ENCODE measurements around the gene SH2B3. TPM values are rescaled to one million over a fixed set of nuclear protein-coding genes. Genes with fewer than 3 reads are reported as not detected.

Gene SH2B3
- total and polyA plus RNA-seq, 2 experiments from 2014 or later, result 8.1 to 59.3 TPM

GRCh38 chr12:111424793-111425251 is 19.1 kb downstream of the SH2B3 start (continued):
- TF ChIP-seq, protein P1, sequence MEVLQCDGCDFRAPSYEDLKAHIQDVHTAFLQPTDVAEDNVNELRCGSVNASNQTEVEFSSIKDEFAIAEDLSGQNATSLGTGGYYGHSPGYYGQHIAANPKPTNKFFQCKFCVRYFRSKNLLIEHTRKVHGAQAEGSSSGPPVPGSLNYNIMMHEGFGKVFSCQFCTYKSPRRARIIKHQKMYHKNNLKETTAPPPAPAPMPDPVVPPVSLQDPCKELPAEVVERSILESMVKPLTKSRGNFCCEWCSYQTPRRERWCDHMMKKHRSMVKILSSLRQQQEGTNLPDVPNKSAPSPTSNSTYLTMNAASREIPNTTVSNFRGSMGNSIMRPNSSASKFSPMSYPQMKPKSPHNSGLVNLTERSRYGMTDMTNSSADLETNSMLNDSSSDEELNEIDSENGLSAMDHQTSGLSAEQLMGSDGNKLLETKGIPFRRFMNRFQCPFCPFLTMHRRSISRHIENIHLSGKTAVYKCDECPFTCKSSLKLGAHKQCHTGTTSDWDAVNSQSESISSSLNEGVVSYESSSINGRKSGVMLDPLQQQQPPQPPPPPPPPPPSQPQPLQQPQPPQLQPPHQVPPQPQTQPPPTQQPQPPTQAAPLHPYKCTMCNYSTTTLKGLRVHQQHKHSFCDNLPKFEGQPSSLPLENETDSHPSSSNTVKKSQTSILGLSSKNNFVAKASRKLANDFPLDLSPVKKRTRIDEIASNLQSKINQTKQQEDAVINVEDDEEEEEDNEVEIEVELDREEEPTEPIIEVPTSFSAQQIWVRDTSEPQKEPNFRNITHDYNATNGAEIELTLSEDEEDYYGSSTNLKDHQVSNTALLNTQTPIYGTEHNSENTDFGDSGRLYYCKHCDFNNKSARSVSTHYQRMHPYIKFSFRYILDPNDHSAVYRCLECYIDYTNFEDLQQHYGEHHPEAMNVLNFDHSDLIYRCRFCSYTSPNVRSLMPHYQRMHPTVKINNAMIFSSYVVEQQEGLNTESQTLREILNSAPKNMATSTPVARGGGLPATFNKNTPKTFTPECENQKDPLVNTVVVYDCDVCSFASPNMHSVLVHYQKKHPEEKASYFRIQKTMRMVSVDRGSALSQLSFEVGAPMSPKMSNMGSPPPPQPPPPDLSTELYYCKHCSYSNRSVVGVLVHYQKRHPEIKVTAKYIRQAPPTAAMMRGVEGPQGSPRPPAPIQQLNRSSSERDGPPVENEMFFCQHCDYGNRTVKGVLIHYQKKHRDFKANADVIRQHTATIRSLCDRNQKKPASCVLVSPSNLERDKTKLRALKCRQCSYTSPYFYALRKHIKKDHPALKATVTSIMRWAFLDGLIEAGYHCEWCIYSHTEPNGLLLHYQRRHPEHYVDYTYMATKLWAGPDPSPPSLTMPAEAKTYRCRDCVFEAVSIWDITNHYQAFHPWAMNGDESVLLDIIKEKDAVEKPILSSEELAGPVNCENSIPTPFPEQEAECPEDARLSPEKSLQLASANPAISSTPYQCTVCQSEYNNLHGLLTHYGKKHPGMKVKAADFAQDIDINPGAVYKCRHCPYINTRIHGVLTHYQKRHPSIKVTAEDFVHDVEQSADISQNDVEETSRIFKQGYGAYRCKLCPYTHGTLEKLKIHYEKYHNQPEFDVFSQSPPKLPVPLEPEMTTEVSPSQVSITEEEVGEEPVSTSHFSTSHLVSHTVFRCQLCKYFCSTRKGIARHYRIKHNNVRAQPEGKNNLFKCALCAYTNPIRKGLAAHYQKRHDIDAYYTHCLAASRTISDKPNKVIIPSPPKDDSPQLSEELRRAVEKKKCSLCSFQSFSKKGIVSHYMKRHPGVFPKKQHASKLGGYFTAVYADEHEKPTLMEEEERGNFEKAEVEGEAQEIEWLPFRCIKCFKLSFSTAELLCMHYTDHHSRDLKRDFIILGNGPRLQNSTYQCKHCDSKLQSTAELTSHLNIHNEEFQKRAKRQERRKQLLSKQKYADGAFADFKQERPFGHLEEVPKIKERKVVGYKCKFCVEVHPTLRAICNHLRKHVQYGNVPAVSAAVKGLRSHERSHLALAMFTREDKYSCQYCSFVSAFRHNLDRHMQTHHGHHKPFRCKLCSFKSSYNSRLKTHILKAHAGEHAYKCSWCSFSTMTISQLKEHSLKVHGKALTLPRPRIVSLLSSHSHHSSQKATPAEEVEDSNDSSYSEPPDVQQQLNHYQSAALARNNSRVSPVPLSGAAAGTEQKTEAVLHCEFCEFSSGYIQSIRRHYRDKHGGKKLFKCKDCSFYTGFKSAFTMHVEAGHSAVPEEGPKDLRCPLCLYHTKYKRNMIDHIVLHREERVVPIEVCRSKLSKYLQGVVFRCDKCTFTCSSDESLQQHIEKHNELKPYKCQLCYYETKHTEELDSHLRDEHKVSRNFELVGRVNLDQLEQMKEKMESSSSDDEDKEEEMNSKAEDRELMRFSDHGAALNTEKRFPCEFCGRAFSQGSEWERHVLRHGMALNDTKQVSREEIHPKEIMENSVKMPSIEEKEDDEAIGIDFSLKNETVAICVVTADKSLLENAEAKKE (CRISPR knock-in tag; IDR thresholded peaks at IDR 0.05), result no peak
- TF ChIP-seq ZNF331 (CRISPR knock-in tag; IDR thresholded peaks at IDR 0.05; ENCODE audit: low read depth) (no peak), EZH2 (IDR thresholded peaks at IDR 0.05; ENCODE audit: low read depth, unreplicated experiment) (no peak)

- Mint-ChIP-seq H3K36me3 (ENCODE audit: low read depth) (peaks cover 31% of the 10 kb centered on the region), H3K9me3 (no peaks in the 10 kb centered on the region), H3K4me1 (peaks cover 47% of the 10 kb centered on the region), H3K27ac (peak overlapping the region; percentile 91), H3K27me3 (ENCODE audit: insufficient read depth, low read depth, poor library complexity) (peaks cover 6% of the 10 kb centered on the region), H3K4me3 (no peak overlapping the region; the same call in 2 of the 3 replicates)
- peaks cover 18% of the 10 kb centered on the region for H4K20me1 ChIP-seq (replicated peaks; ENCODE audit: insufficient read depth)
- no peaks in the 10 kb centered on the region for H3K27me3 ChIP-seq (ENCODE audit: insufficient read depth)
- H3F3A ChIP-seq (replicated peaks; ENCODE audit: low read depth), result peaks cover 8% of the 10 kb centered on the region
- DNase-seq (ENCODE audit: low spot score) (no peak), ATAC-seq (no peak)
- H3K4me1 ChIP-seq (ENCODE audit: insufficient read depth), result peaks cover 42% of the 10 kb centered on the region
- H3K36me3 ChIP-seq (ENCODE audit: insufficient read depth), result no peaks in the 10 kb centered on the region
- no peak overlapping the region for H3K4me2 ChIP-seq
- H2AFZ ChIP-seq, result no peak overlapping the region
- peaks cover 93% of the 10 kb centered on the region for H3K79me2 ChIP-seq (replicated peaks; ENCODE audit: insufficient read depth)
- H3K9me2 ChIP-seq (ENCODE audit: insufficient read depth), result no peaks in the 10 kb centered on the region
- no peak overlapping the region for H3K4me3 ChIP-seq
- H3K27ac ChIP-seq (ENCODE audit: low read depth), result peak overlapping the region; percentile 59; the same call in 1 of the 2 replicates
- TF ChIP-seq ETS1 (IDR thresholded peaks at IDR 0.05), result no peak
- no peak for TF ChIP-seq EZH2phosphoT487 (IDR thresholded peaks at IDR 0.05; ENCODE audit: unreplicated experiment)
- no peak for TF ChIP-seq POLR2AphosphoS5 (IDR thresholded peaks at IDR 0.05; ENCODE audit: low read depth)
- TF ChIP-seq, protein P1 (CRISPR knock-in tag; IDR thresholded peaks at IDR 0.05), result no peak
- TF ChIP-seq ZNF114 (CRISPR knock-in tag; IDR thresholded peaks at IDR 0.05), result no peak
- TF ChIP-seq STAT1 (IDR thresholded peaks at IDR 0.05; ENCODE audit: unreplicated experiment), result no peak
Observed at GRCh38 chr12:111425655-111426054, 19.9 kb downstream of the SH2B3 start.

Data from GM23338 (cell line).